Ascending aorta (tissue), 2 donors: ENCODE results near the gene SLC6A3. TPM values are rescaled to one million over a fixed set of nuclear protein-coding genes. Genes with fewer than 3 reads are reported as not detected.

ENCODE experiments used
- DNase-seq, 2 donors: peaks; one replicate each; pipeline ENCODE4 v3.0.0-alpha.2; 2019; ENCODE audit warnings: low spot score in 2 of 2
- H3K27ac ChIP-seq, 2 donors: fragments of 200-600 bp; sonication (generic); one replicate each; pipeline ENCODE4 v1.5.1; 2016 to 2017; ENCODE audit warnings: mild to moderate bottlenecking in 1 of 2
- H3K27me3 ChIP-seq: fragments of 200-600 bp; sonication (generic); one replicate; pipeline ENCODE4 v1.5.1; 2017
- H3K36me3 ChIP-seq, 2 donors: fragments of 200-600 bp; sonication (generic); one replicate each; pipeline ENCODE4 v1.5.1; 2016
- H3K4me1 ChIP-seq, 2 donors: fragments of 200-600 bp; sonication (generic); one replicate each; pipeline ENCODE4 v1.5.1; 2016 to 2017; ENCODE audit warnings: mild to moderate bottlenecking in 1 of 2
- H3K4me3 ChIP-seq, 2 donors: fragments of 200-600 bp; sonication (generic); one replicate each; pipeline ENCODE4 v1.5.1; 2016 to 2017; ENCODE audit warnings: mild to moderate bottlenecking in 1 of 2
- H3K9me3 ChIP-seq, 2 donors: fragments of 200-600 bp; sonication (generic); one replicate each; pipeline ENCODE4 v1.5.1; 2016
- intact Hi-C: fragments of 100-400 bp; cut with DNase I; formaldehyde crosslinking; loops from one replicate; pipeline ENCODE4 v1.15.1; 2023
- total RNA-seq: library from RNA; depleted of rRNA; stranded (reverse); fragments of >200 nt; gene quantifications from one replicate; pipeline ENCODE4 v1.1.0, GENCODE V29; 2016
- TF ChIP-seq, protein P1 (sequence below), 3 experiments: fragments of 200-600 bp in 2 of 3; fragments of 450-650 bp in 1 of 3; sonication (generic) in 2 of 3; IDR thresholded peaks; one replicate each; pipeline ENCODE4 v1.5.1; 2016 to 2019; ENCODE audit warnings: antibody characterized with exemption in 3 of 3, mild to moderate bottlenecking in 1 of 3, moderate library complexity in 1 of 3

SLC6A3 gene
- total RNA-seq, 1 donor from 2014 or later, result not detected

DNA sequence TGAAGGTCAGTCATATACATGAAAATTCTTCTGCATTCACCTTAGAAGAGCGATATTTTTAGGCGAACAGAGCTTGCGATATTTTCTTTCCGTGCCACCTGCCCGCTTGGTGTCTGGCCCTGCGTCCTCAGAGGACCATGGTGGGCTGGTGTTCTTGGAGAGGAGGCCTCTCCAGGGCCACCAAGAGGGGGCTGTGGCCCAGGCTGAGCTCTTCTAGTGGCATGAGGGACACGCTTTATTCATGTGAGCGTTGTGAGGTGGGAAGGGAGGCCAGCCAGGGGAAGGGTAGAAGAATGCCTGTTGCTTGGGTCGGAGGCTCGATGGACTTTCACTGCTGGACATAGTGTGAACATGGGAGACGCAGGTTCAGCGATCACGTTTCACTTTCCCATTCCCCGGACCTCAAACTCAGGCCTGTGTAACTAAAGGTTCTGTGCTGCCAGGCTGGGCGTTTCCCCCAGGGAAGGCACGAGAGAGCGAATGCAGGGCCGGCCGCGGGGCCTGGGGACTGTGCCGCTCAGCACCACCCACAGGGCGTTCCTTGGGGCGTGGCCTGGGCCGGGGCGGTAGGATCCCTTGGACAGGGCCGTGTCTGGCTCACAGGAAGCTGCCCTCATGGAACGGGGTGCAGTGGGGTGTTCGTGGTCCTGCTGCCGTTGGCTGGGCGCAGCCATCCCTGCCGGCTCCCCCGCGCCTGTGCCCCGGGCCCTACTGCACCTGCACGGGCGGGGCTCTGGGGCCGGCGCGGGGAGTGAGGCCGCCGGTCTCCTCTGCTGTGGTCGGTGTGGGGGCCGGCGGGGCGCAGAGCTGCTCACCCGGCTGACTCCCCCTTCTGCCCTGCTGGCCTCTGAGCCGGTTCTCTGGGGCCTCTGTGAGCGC is 59.6 kb downstream of the SLC6A3 start:
- H3K27ac ChIP-seq, result peak overlapping the region; percentile 41 to 43
- H3K27me3 ChIP-seq, result no peaks in the 10 kb centered on the region
- peak; percentile 44 to 91 for DNase-seq
- no peaks in the 10 kb centered on the region for H3K36me3 ChIP-seq
- intact Hi-C loops, result no loop called here
- H3K4me1 ChIP-seq, result peaks cover 0 to 2% of the 10 kb centered on the region in 2 donors
- H3K4me3 ChIP-seq, result peak overlapping the region; percentile 68 to 88
- H3K9me3 ChIP-seq, result no peaks in the 10 kb centered on the region
- TF ChIP-seq, protein P1, sequence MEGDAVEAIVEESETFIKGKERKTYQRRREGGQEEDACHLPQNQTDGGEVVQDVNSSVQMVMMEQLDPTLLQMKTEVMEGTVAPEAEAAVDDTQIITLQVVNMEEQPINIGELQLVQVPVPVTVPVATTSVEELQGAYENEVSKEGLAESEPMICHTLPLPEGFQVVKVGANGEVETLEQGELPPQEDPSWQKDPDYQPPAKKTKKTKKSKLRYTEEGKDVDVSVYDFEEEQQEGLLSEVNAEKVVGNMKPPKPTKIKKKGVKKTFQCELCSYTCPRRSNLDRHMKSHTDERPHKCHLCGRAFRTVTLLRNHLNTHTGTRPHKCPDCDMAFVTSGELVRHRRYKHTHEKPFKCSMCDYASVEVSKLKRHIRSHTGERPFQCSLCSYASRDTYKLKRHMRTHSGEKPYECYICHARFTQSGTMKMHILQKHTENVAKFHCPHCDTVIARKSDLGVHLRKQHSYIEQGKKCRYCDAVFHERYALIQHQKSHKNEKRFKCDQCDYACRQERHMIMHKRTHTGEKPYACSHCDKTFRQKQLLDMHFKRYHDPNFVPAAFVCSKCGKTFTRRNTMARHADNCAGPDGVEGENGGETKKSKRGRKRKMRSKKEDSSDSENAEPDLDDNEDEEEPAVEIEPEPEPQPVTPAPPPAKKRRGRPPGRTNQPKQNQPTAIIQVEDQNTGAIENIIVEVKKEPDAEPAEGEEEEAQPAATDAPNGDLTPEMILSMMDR (IDR thresholded peaks at IDR 0.05), result no peak

DNA sequence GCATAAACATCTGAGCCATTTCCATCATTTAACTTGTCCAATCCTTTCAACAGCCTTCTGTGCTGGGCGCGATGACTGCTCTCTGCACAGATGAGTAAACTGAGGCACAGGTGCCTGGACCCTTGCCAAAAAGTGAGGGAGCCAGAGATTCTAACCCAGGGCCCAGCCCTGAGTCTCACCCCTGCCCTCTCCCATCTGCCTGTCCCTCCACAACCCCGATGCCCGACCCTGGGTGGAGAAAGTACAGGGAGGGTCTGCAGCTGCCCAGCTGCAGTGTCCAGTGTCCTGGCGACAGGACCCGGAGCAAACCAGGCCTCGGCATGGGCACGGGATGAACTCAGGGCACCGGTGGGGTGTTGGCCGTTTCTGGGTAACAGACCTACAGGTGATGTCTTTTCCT is 60.7 kb downstream of the SLC6A3 start:
- no peaks in the 10 kb centered on the region for H3K9me3 ChIP-seq
- no peak for DNase-seq
- no peaks in the 10 kb centered on the region for H3K27me3 ChIP-seq
- no peaks in the 10 kb centered on the region for H3K36me3 ChIP-seq
- no peak overlapping the region for H3K4me3 ChIP-seq
- H3K4me1 ChIP-seq, result peaks cover 0 to 2% of the 10 kb centered on the region in 2 donors
- intact Hi-C loops, result no loop called here
- TF ChIP-seq, protein P1 (IDR thresholded peaks at IDR 0.05), result no peak
- H3K27ac ChIP-seq, result no peak overlapping the region

DNA sequence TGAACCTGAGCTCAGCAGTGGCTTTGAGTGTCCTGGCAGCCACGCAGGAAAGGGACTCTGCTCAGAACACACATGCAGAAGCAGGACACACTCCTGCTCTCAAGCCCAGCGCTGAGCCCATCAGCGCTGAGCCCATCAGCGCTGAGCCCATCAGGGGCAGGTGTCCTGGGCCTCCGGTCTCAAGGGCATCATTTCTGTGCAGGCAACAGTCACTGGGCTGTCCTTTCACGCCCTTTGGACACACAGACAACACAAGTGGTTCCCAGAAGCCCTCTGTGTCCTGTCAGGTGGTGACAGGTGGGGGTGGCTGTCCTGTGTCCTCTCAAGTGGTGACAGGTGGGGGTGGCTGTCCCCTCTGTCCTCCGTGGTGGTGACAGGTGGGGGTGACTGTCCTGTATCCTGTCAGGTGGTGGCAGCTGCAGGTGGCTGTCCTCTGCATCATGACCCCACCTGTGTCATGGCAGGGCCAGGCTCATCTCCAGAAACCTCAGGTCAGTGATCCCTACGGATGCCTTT is 61.3 kb downstream of the SLC6A3 start:
- no peaks in the 10 kb centered on the region for H3K27me3 ChIP-seq
- DNase-seq, result no peak
- no peak overlapping the region for H3K27ac ChIP-seq
- intact Hi-C loops, result no loop called here
- no peaks in the 10 kb centered on the region for H3K9me3 ChIP-seq
- peaks cover 0 to 2% of the 10 kb centered on the region in 2 donors for H3K4me1 ChIP-seq
- no peaks in the 10 kb centered on the region for H3K36me3 ChIP-seq
- TF ChIP-seq, protein P1 (IDR thresholded peaks at IDR 0.05), result no peak
- H3K4me3 ChIP-seq, result no peak overlapping the region

DNA sequence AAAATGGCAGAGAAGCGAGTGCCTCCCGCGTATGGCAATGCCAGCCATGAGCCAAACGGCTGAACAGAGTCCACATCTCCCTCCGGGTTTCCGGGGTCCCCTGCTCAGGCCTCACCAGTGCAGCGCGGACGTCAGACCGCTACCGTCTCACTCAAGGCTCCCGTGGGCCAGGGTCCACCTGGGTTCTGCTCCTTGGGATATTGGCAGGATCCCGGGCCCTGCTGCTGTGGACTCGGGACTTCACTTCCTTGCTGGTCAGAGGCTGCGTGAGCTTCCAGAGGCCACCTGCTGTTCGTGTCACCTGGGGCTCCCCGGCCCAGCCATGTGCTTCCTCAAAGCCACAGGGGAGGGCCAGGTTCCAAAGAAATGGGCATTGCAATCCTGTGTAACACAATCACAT is 61.9 kb downstream of the SLC6A3 start:
- intact Hi-C loops, result no loop called here
- TF ChIP-seq, protein P1 (IDR thresholded peaks at IDR 0.05), result no peak
- Histone ChIP-seq H3K36me3 (no peaks in the 10 kb centered on the region), H3K27ac (no peak overlapping the region), H3K4me3 (no peak overlapping the region), H3K27me3 (no peaks in the 10 kb centered on the region), H3K9me3 (no peaks in the 10 kb centered on the region), H3K4me1 (peaks cover 0 to 2% of the 10 kb centered on the region in 2 donors)
- no peak for DNase-seq

DNA sequence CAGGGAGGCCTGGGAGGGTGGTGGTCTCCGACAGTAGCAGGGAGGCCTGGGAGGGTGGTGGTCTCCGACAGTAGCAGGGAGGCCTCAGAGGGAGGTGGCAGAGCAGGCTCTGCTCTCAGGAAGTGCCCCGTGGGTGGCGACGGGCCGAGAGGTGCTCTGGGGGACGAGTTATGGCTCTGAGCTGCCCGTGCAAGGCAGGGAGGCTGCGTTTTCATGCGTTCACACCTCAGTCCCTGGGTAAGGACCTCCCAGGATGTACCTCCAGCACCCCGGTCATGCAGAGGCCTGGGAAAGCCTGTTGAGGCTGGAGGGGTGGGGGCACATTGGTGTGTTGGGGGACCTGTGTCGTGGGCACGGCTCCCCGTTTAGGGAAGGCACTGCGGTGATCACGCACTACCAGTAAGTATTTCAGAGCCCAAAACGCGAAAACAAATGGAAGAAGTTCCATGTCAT is 63.0 kb downstream of the SLC6A3 start:
- no peak for DNase-seq
- Histone ChIP-seq H3K27ac (no peak overlapping the region), H3K4me1 (peaks cover 0 to 2% of the 10 kb centered on the region in 2 donors), H3K4me3 (no peak overlapping the region), H3K9me3 (no peaks in the 10 kb centered on the region), H3K27me3 (no peaks in the 10 kb centered on the region), H3K36me3 (no peaks in the 10 kb centered on the region)
- TF ChIP-seq, protein P1 (IDR thresholded peaks at IDR 0.05), result no peak
- intact Hi-C loops, result no loop called here
